Naive thymus-derived CD4-positive, alpha-beta T cell (primary cell): Measurements from ENCODE around the gene PRIMPOL. TPM values are rescaled to one million over a fixed set of nuclear protein-coding genes. Genes with fewer than 3 reads are reported as not detected.

Source experiments
- ATAC-seq: fragments of 150-1000 bp; cut with Tn5 transposase; 2 replicates; pipeline ENCODE4 v1.10.0; 2021; ENCODE audit warnings: mild to moderate bottlenecking, moderate library complexity
- CTCF ChIA-PET: fragments of 350-600 bp; sonication (Branson Sonifier 250); formaldehyde crosslinking; loops from one replicate; lab custom pipeline; 2021; ENCODE audit warnings: antibody characterized with exemption; lab: Charles Lee
- POLR2A ChIA-PET: fragments of 350-600 bp; sonication (Branson Sonifier 250); formaldehyde crosslinking; loops from one replicate; lab custom pipeline; 2021; ENCODE audit warnings: antibody characterized with exemption, inconsistent platforms; lab: Charles Lee
- DNase-seq, 9 donors: peaks; one replicate each; pipeline versions ENCODE4 v3.0.0 to v3.0.0-alpha.2; 2020 to 2022; ENCODE audit warnings: mixed read lengths in 1 of 9
- H3K27ac ChIP-seq: one replicate; pipeline ENCODE4 v1.7.0; 2013; ENCODE audit warnings: mild to moderate bottlenecking, low read depth, low read length, moderate library complexity
- H3K27me3 ChIP-seq, 2 donors: one replicate each; pipeline ENCODE4 v1.7.0; 2013; ENCODE audit warnings: low read length in 2 of 2, mild to moderate bottlenecking in 2 of 2, moderate library complexity in 2 of 2; ENCODE audit not compliant: control insufficient read depth in 2 of 2, insufficient read depth in 2 of 2
- H3K36me3 ChIP-seq, 3 experiments: 1 replicate in 2 of 3; 2 replicates in 1 of 3; pipeline ENCODE4 v1.7.0; 2013; ENCODE audit warnings: low read length in 3 of 3, mild to moderate bottlenecking in 3 of 3, moderate library complexity in 1 of 3; ENCODE audit not compliant: insufficient read depth in 3 of 3, control insufficient read depth in 2 of 3
- H3K4me1 ChIP-seq, 2 donors: one replicate each; pipeline ENCODE4 v1.7.0; 2013; ENCODE audit warnings: low read length in 2 of 2, mild to moderate bottlenecking in 2 of 2, moderate library complexity in 1 of 2; ENCODE audit not compliant: control insufficient read depth in 2 of 2, insufficient read depth in 2 of 2
- H3K4me3 ChIP-seq: 2 replicates; pipeline ENCODE4 v1.7.0; 2013; ENCODE audit warnings: mild to moderate bottlenecking, low read length
- H3K9me3 ChIP-seq, 3 experiments: 1 replicate in 2 of 3; 2 replicates in 1 of 3; pipeline ENCODE4 v1.7.0; 2013; ENCODE audit warnings: low read length in 3 of 3; ENCODE audit not compliant: control insufficient read depth in 2 of 3
- H3K27ac Mint-ChIP-seq, 9 donors: one replicate each; pipeline ENCODE4 v1.8.0; 2020 to 2022; ENCODE audit warnings: mixed read lengths in 9 of 9, mild to moderate bottlenecking in 8 of 9, moderate library complexity in 5 of 9, inconsistent platforms in 2 of 9
- H3K27me3 Mint-ChIP-seq, 5 donors: one replicate each; pipeline ENCODE4 v1.8.0; 2021 to 2022; ENCODE audit warnings: mixed read lengths in 5 of 5, mild to moderate bottlenecking in 1 of 5
- H3K36me3 Mint-ChIP-seq, 5 donors: one replicate each; pipeline ENCODE4 v1.8.0; 2020 to 2022; ENCODE audit warnings: mixed read lengths in 5 of 5, mild to moderate bottlenecking in 3 of 5, inconsistent platforms in 1 of 5
- H3K4me1 Mint-ChIP-seq, 7 donors: one replicate each; pipeline ENCODE4 v1.8.0; 2020 to 2022; ENCODE audit warnings: mixed read lengths in 7 of 7, mild to moderate bottlenecking in 3 of 7, inconsistent platforms in 1 of 7
- H3K4me3 Mint-ChIP-seq, 10 donors: one replicate each; pipeline ENCODE4 v1.8.0; 2020 to 2022; ENCODE audit warnings: mild to moderate bottlenecking in 10 of 10, mixed read lengths in 10 of 10, moderate library complexity in 6 of 10, inconsistent platforms in 2 of 10
- H3K9me3 Mint-ChIP-seq, 11 donors: one replicate each; pipeline ENCODE4 v1.8.0; 2020 to 2022; ENCODE audit warnings: mixed read lengths in 11 of 11, mild to moderate bottlenecking in 4 of 11, inconsistent platforms in 1 of 11, moderate library complexity in 1 of 11
- intact Hi-C, 2 donors: fragments of 100-400 bp; cut with micrococcal nuclease; formaldehyde crosslinking; loops; one replicate each; pipeline ENCODE4 v1.15.1; 2023
- polyA plus RNA-seq, 2 donors: library from polyadenylated mRNA; unstranded; fragments of 300-500 nt; fragmentation: Illumina TruSeq; gene quantifications; one replicate each; pipeline ENCODE4 v1.2.3, GENCODE V29; 2021
- total RNA-seq, 6 experiments: library from RNA in 5 of 6; stranded (reverse) in 5 of 6; gene quantifications; 1 replicate in 5 of 6; 2 replicates in 1 of 6; pipeline ENCODE4 v1.2.3 and lab custom pipeline; 2021 to 2026

The PRIMPOL gene
- total and polyA plus RNA-seq, 7 experiments from 2014 or later: 12.1 to 19.3 (median 16.5) TPM

DNA sequence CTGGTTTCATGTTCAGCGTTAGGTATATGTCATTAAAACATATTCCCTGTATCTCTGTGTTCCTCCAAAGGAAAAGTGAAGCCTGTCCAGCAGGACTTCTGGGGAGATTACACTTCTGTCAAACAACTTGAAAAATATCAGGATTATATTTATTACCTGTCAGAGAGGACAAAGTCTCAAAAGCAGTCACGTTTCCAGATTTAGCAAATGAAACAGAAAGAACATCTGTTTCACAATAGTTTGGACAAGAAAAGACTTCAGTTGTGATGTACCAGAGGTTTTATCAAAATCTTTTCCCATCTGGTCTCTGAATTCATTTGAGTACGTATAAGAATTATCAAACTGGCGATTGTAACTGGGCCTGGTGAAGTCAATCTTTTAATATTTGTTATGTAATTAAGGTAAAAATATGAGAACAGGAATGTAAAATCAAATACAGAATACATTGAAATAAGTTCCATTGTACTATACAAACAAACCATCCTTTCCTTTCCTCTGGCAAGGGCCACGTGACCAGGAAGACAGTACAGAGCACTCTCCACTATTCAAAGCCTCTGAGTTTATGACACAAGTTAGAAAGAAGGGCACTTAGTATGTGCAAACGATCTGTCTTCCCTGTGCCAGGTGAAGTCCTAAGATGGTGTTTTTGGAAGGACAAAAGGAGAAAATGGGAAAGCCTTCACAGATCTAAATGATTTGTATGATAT lies 3.5 kb upstream of the PRIMPOL start:
- Histone ChIP-seq H3K4me1 (peaks cover 26 to 48% of the 10 kb centered on the region in 2 donors), H3K36me3 (peaks cover 0 to 14% (median 3%) of the 10 kb centered on the region in 3 experiments), H3K27ac (peak overlapping the region; percentile 91), H3K4me3 (no peak overlapping the region), H3K27me3 (no peaks in the 10 kb centered on the region), H3K9me3 (no peaks in the 10 kb centered on the region)
- no peak for DNase-seq
- Mint-ChIP-seq H3K36me3 (peaks cover 0 to 49% (median 13%) of the 10 kb centered on the region in 5 donors), H3K4me3 (peak overlapping the region; percentile 17 to 99 (median 94)), H3K9me3 (peaks cover 0 to 3% (median 0%) of the 10 kb centered on the region in 11 donors), H3K27ac (peak overlapping the region; percentile 53 to 96 (median 91)), H3K27me3 (no peaks in the 10 kb centered on the region), H3K4me1 (peaks cover 55 to 77% (median 70%) of the 10 kb centered on the region in 7 donors)
- no peak for ATAC-seq
- ChIA-PET CTCF (interaction anchor here (2.7 kb wide), 1 partner anchor 382 kb away, joined by 12 read pairs; no protein-coding TSS in a partner anchor), POLR2A (interaction anchor here (0.9 kb wide), 1 partner anchor 109 kb away, joined by 4 read pairs; no protein-coding TSS in a partner anchor)
- intact Hi-C loops: loop anchor here (5.0 kb wide), 5 partner anchors 229 to 1204 kb away; partner anchors contain the start of genes CFAP97 (in 2 of the 2) and CDKN2AIP (in 1 of the 2)

DNA sequence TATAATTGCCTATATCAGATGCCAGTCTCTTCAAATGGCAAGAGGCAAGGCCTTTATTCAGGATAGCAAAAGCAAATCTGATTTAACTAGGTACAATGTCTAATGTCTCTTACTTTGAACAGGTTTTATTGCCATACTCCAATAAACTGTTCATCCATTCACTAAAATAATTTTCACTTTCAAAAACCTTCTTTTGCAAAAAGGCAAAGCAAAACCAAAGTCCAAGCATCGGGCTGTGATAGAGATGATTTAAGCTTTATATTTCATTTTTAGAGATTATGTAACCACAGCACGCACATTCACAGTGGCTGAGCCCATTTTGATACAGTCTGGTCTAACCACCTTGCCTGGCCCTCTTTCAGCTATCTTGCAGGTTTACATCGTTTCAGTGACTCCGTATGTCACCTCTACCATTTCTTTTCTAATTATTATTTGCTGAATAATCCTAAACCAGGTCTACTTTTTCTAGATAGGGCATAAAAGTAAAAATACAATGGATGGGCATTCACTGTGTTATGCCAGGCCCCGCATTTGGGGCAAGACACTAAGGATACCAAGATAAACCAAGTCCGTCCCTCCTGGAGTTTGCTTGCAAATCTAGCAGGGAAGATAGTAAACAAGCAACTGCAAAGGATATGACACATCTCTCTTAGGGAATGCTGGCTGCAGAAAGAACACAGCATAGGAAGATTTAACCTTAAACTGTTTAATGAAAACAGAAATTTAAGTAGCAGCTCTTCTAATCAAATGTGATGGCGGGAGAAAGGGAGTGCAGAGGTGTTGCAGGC lies 2.1 kb upstream of the PRIMPOL start:
- peaks cover 52 to 74% (median 60%) of the 10 kb centered on the region in 7 donors for H3K4me1 Mint-ChIP-seq
- Histone ChIP-seq H3K4me3 (peak overlapping the region; percentile 86), H3K9me3 (no peaks in the 10 kb centered on the region), H3K36me3 (peaks cover 0 to 14% (median under 1%) of the 10 kb centered on the region in 3 experiments), H3K27me3 (no peaks in the 10 kb centered on the region), H3K27ac (peak overlapping the region; percentile 91), H3K4me1 (peaks cover 26 to 41% of the 10 kb centered on the region in 2 donors)
- DNase-seq: no peak
- H3K27me3 Mint-ChIP-seq: no peaks in the 10 kb centered on the region
- CTCF ChIA-PET: interaction anchor here (0.6 to 2.7 kb wide), 3 partner anchors 11 to 384 kb away, joined by 3 to 12 read pairs (median 3); no protein-coding TSS in a partner anchor
- POLR2A ChIA-PET: interaction anchor here (0.5 to 2.6 kb wide), 7 partner anchors 15 to 416 kb away, joined by 3 to 16 read pairs (median 4); partner anchors contain the start of gene IRF2
- peaks cover 0 to 3% (median 0%) of the 10 kb centered on the region in 11 donors for H3K9me3 Mint-ChIP-seq
- peak overlapping the region; percentile 91 to 97 (median 95) for H3K27ac Mint-ChIP-seq
- peak overlapping the region; percentile 90 to 99 (median 96) for H3K4me3 Mint-ChIP-seq
- intact Hi-C loops: loop anchor here (2.0 to 5.0 kb wide), 11 partner anchors 15 to 1543 kb away; partner anchors contain the start of genes CFAP97 (in 2 of the 2), CDKN2AIP (in 1 of the 2), CYP4V2 (in 1 of the 2) and LRP2BP (in 1 of the 2)
- no peak for ATAC-seq
- peaks cover 0 to 38% (median 6%) of the 10 kb centered on the region in 5 donors for H3K36me3 Mint-ChIP-seq

DNA sequence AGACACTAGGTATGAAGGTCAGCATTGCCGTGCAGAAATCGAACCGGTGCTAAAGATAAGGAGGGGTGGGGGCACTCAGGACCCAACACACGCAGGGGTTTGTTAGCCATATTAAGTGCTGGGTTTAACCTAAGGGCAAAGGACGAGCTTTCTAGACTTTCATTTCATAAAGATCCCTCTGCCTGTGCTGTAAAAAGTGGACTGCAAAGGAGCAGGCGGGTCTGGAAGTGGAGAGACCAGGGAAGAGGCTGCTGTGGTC lies 1.6 kb upstream of the PRIMPOL start:
- H3K4me1 Mint-ChIP-seq: peaks cover 52 to 72% (median 56%) of the 10 kb centered on the region in 7 donors
- peaks cover 26 to 41% of the 10 kb centered on the region in 2 donors for H3K4me1 ChIP-seq
- H3K9me3 ChIP-seq: no peaks in the 10 kb centered on the region
- H3K27me3 ChIP-seq: no peaks in the 10 kb centered on the region
- ChIA-PET POLR2A (interaction anchor here (0.5 to 2.6 kb wide), 9 partner anchors 14 to 417 kb away, joined by 3 to 16 read pairs (median 5); partner anchors contain the start of genes CENPU and IRF2), CTCF (interaction anchor here (0.6 to 2.7 kb wide), 4 partner anchors 12 to 384 kb away, joined by 3 to 12 read pairs (median 4); no protein-coding TSS in a partner anchor)
- DNase-seq (no peak), ATAC-seq (no peak)
- H3K36me3 Mint-ChIP-seq: peaks cover 0 to 38% (median 6%) of the 10 kb centered on the region in 5 donors
- peak overlapping the region; percentile 86 for H3K4me3 ChIP-seq
- peaks cover 0 to 3% (median 0%) of the 10 kb centered on the region in 11 donors for H3K9me3 Mint-ChIP-seq
- peak overlapping the region; percentile 91 for H3K27ac ChIP-seq
- peak overlapping the region; percentile 90 to 99 (median 96) for H3K4me3 Mint-ChIP-seq
- H3K27ac Mint-ChIP-seq: peak overlapping the region; percentile 91 to 97 (median 95)
- intact Hi-C loops: loop anchor here (2.0 to 5.0 kb wide), 11 partner anchors 15 to 1543 kb away; partner anchors contain the start of genes CFAP97 (in 2 of the 2), CDKN2AIP (in 1 of the 2), CYP4V2 (in 1 of the 2) and LRP2BP (in 1 of the 2)
- H3K36me3 ChIP-seq: peaks cover 0 to 14% (median 0%) of the 10 kb centered on the region in 3 experiments
- H3K27me3 Mint-ChIP-seq: no peaks in the 10 kb centered on the region

DNA sequence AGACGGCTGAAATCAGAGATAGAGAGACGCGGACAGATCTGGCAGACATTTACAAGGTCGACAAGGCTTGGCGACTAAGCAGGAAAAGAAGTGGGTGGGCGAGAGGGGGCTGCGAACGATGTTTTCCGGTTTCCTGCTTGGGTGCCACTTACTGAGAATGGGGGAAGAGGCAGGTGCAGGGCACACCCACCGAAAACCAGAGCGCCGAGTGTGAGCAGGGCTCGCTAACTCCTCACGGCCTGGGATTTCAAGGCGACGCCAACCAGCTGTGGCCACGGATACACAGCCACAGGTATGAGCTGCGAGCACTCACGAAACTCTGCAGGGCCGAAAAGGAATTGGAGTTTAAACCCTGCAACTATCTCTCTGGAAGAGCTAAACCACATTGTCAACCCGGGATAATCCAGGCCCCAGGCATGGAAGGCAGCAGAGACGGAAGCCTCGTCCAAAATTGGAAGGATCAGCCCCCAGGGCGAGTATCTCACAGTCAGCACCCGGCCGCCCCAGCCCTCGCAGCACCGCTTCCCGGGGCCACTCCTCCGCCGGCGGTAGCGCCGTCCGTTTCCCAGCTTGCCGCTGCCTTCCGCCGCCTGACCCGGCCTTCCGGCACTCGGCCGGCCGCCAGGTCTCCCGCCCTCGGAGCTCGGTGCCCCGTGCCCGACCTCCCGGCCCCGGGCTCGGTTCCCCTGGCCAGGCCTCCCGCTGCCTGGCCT lies 1.1 kb upstream of the PRIMPOL start:
- DNase-seq (peak; percentile 34 to 64 (median 36)), ATAC-seq (no peak)
- H3K27ac Mint-ChIP-seq: peak overlapping the region; percentile 91 to 97 (median 95)
- Histone ChIP-seq H3K9me3 (no peaks in the 10 kb centered on the region), H3K27ac (peak overlapping the region; percentile 91), H3K4me3 (peak overlapping the region; percentile 86), H3K27me3 (no peaks in the 10 kb centered on the region), H3K36me3 (peaks cover 0 to 14% (median 0%) of the 10 kb centered on the region in 3 experiments), H3K4me1 (peaks cover 26 to 41% of the 10 kb centered on the region in 2 donors)
- peaks cover 0 to 38% (median 6%) of the 10 kb centered on the region in 5 donors for H3K36me3 Mint-ChIP-seq
- peaks cover 52 to 72% (median 56%) of the 10 kb centered on the region in 7 donors for H3K4me1 Mint-ChIP-seq
- H3K9me3 Mint-ChIP-seq: peaks cover 0 to 3% (median 0%) of the 10 kb centered on the region in 11 donors
- POLR2A ChIA-PET: interaction anchor here (0.6 to 2.6 kb wide), 15 partner anchors 14 to 1202 kb away, joined by 3 to 16 read pairs (median 5); partner anchors contain the start of genes CENPU and IRF2
- H3K27me3 Mint-ChIP-seq: no peaks in the 10 kb centered on the region
- CTCF ChIA-PET: interaction anchor here (0.6 to 2.7 kb wide), 4 partner anchors 12 to 385 kb away, joined by 3 to 12 read pairs (median 4); no protein-coding TSS in a partner anchor
- intact Hi-C loops: loop anchor here (1.0 to 5.0 kb wide), 30 partner anchors 16 to 1542 kb away; partner anchors contain the start of genes CDKN2AIP (in 2 of the 2), CENPU (in 2 of the 2), CFAP97 (in 2 of the 2) and IRF2 (in 2 of the 2)
- H3K4me3 Mint-ChIP-seq: peak overlapping the region; percentile 90 to 99 (median 96)

DNA sequence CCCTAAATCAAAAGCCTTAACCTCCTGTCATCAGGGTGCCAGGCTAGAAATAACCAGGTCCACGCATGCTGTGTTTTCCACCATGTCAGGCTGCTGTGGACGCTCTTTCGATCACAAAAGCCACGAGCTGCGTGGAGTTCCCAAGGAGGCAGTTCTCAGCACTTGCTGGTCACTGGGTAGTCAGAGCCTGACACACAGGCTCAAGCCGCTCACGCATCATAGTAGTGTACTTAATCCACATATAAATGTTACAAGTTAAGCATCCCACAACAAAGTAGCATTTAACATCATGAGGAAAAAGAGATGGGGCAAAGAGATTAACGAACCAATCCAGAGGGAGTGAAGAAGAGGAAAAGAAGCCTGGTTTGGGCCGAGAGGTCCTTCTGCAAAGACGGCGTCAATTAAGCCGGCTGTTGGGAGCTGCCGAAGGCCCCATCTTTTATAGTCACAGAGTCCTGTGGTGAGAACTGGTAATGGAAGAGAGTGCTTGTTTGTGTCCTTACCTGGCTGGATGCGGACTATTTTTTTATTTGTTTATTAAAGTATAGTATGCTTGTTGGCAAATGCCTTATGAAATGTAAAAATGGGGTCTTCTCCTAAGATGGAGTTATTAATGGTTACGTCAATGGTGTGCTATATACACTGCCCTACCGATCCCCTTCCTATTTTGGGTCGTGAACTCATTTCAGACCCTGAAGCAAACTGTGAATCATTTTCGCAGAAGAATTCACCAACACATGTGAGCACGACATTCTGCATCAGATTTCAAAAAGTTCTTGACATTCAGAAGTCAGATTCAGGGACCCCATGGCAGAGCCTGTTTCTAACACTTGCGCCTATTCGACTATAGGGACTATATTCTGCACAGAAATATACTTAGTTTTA lies 675 bp downstream of the PRIMPOL start:
- H3K27me3 ChIP-seq: no peaks in the 10 kb centered on the region
- H3K27ac ChIP-seq: peak overlapping the region; percentile 76
- ChIA-PET POLR2A (interaction anchor here (0.9 to 2.6 kb wide), 15 partner anchors 10 to 1204 kb away, joined by 3 to 16 read pairs (median 4); partner anchors contain the start of genes CENPU and IRF2), CTCF (interaction anchor here (1.1 kb wide), 1 partner anchor 384 kb away, joined by 3 read pairs; no protein-coding TSS in a partner anchor)
- H3K9me3 ChIP-seq: no peaks in the 10 kb centered on the region
- no peaks in the 10 kb centered on the region for H3K27me3 Mint-ChIP-seq
- H3K4me1 Mint-ChIP-seq: peaks cover 41 to 60% (median 47%) of the 10 kb centered on the region in 7 donors
- peaks cover 0 to 35% (median 6%) of the 10 kb centered on the region in 5 donors for H3K36me3 Mint-ChIP-seq
- H3K4me1 ChIP-seq: peaks cover 26 to 31% of the 10 kb centered on the region in 2 donors
- H3K4me3 ChIP-seq: peak overlapping the region; percentile 92
- DNase-seq (peak in 1 of 9 donors; percentile 11), ATAC-seq (peak; percentile 0)
- peak overlapping the region; percentile 92 to 99 (median 96) for H3K4me3 Mint-ChIP-seq
- peaks cover 0 to 3% (median 0%) of the 10 kb centered on the region in 11 donors for H3K9me3 Mint-ChIP-seq
- peak overlapping the region; percentile 71 to 93 (median 85) for H3K27ac Mint-ChIP-seq
- intact Hi-C loops: loop anchor here (1.0 to 5.0 kb wide), 30 partner anchors 14 to 1541 kb away; partner anchors contain the start of genes CDKN2AIP (in 2 of the 2), CENPU (in 2 of the 2), CFAP97 (in 2 of the 2) and IRF2 (in 2 of the 2)
- peaks cover 0 to 14% (median 0%) of the 10 kb centered on the region in 3 experiments for H3K36me3 ChIP-seq
